Measurements from ENCODE around the gene ALDH4A1. TPM values are rescaled to one million over a fixed set of nuclear protein-coding genes. Genes with fewer than 3 reads are reported as not detected.
"Not testable (repeated sequence)": the region's sequence is repeated elsewhere in the genome, so short reads cannot be mapped to it uniquely, and the experiment has no call there.

Gene ALDH4A1
- total RNA-seq, 2 experiments from 2014 or later: 0.61 to 0.71 TPM

GRCh38 chr1:18840145-18840544, 62.2 kb downstream of the ALDH4A1 start:
- H3K36me3 Mint-ChIP-seq (ENCODE audit: low read depth): no peaks in the 10 kb centered on the region
- ChIA-PET POLR2A (no interaction called here), CTCF (no interaction called here)
- no peak overlapping the region for H3K4me3 Mint-ChIP-seq
- Histone ChIP-seq H3K36me3 (ENCODE audit: insufficient read depth, low read length) (no peaks in the 10 kb centered on the region), H3K4me3 (ENCODE audit: low read length) (no peak overlapping the region), H3K4me1 (ENCODE audit: insufficient read depth, low read length) (no peaks in the 10 kb centered on the region), H3K27me3 (ENCODE audit: control insufficient read depth in 1 of 2, insufficient read depth in 2 of 2, low read length in 2 of 2) (peaks cover 11 to 14% of the 10 kb centered on the region in 2 experiments), H3K9me3 (ENCODE audit: control insufficient read depth in 1 of 2, insufficient read depth in 1 of 2, low read length in 2 of 2) (peaks cover 0 to 4% of the 10 kb centered on the region in 2 experiments), H3K27ac (ENCODE audit: low read depth in 1 of 2, low read length in 2 of 2) (no peak overlapping the region)
- peaks cover 5% of the 10 kb centered on the region for H3K9me3 Mint-ChIP-seq
- H3K4me1 Mint-ChIP-seq (ENCODE audit: low read depth): no peaks in the 10 kb centered on the region
- DNase-seq (no peak), ATAC-seq (ENCODE audit: poor library complexity) (no peak)
- no peak for TF ChIP-seq CTCF (IDR thresholded peaks at IDR 0.05)
- peaks cover 24% of the 10 kb centered on the region for H3K27me3 Mint-ChIP-seq
- intact Hi-C loops (cut with DNase I, micrococcal nuclease): no loop called here
- no peak overlapping the region for H3K27ac Mint-ChIP-seq

GRCh38 chr1:18836654-18837053, 65.7 kb downstream of the ALDH4A1 start:
- Mint-ChIP-seq H3K4me3 (no peak overlapping the region), H3K27me3 (peaks cover 24% of the 10 kb centered on the region), H3K27ac (no peak overlapping the region), H3K9me3 (no peaks in the 10 kb centered on the region), H3K4me1 (ENCODE audit: low read depth) (no peaks in the 10 kb centered on the region), H3K36me3 (ENCODE audit: low read depth) (no peaks in the 10 kb centered on the region)
- H3K36me3 ChIP-seq (ENCODE audit: insufficient read depth, low read length): no peaks in the 10 kb centered on the region
- no peak for TF ChIP-seq CTCF (IDR thresholded peaks at IDR 0.05)
- peaks cover 7 to 14% of the 10 kb centered on the region in 2 experiments for H3K27me3 ChIP-seq (ENCODE audit: control insufficient read depth in 1 of 2, insufficient read depth in 2 of 2, low read length in 2 of 2)
- H3K4me1 ChIP-seq (ENCODE audit: insufficient read depth, low read length): no peaks in the 10 kb centered on the region
- DNase-seq (no peak), ATAC-seq (ENCODE audit: poor library complexity) (no peak)
- no peak overlapping the region for H3K4me3 ChIP-seq (ENCODE audit: low read length)
- intact Hi-C loops (cut with DNase I, micrococcal nuclease): no loop called here
- ChIA-PET CTCF (no interaction called here), POLR2A (no interaction called here)
- H3K9me3 ChIP-seq (ENCODE audit: control insufficient read depth in 1 of 2, insufficient read depth in 1 of 2, low read length in 2 of 2): peaks cover 0 to 11% of the 10 kb centered on the region in 2 experiments
- no peak overlapping the region for H3K27ac ChIP-seq (ENCODE audit: low read depth in 1 of 2, low read length in 2 of 2)

GRCh38 chr1:18832319-18832718, 70.0 kb downstream of the ALDH4A1 start:
- intact Hi-C loops (cut with DNase I, micrococcal nuclease); H3K4me1 Mint-ChIP-seq (ENCODE audit: low read depth); H3K27ac ChIP-seq (ENCODE audit: low read depth in 1 of 2, low read length in 2 of 2); H3K27me3 ChIP-seq (ENCODE audit: control insufficient read depth in 1 of 2, insufficient read depth in 2 of 2, low read length in 2 of 2); POLR2A ChIA-PET; H3K4me3 Mint-ChIP-seq; H3K9me3 Mint-ChIP-seq; CTCF ChIA-PET; H3K4me1 ChIP-seq (ENCODE audit: insufficient read depth, low read length); H3K4me3 ChIP-seq (ENCODE audit: low read length); DNase-seq; ATAC-seq (ENCODE audit: poor library complexity); H3K27ac Mint-ChIP-seq; H3K36me3 ChIP-seq (ENCODE audit: insufficient read depth, low read length); H3K36me3 Mint-ChIP-seq (ENCODE audit: low read depth): not testable (repeated sequence)
- H3K9me3 ChIP-seq (ENCODE audit: control insufficient read depth in 1 of 2, insufficient read depth in 1 of 2, low read length in 2 of 2): peaks cover 0 to 28% of the 10 kb centered on the region in 2 experiments
- H3K27me3 Mint-ChIP-seq: peaks cover 21% of the 10 kb centered on the region

DNA sequence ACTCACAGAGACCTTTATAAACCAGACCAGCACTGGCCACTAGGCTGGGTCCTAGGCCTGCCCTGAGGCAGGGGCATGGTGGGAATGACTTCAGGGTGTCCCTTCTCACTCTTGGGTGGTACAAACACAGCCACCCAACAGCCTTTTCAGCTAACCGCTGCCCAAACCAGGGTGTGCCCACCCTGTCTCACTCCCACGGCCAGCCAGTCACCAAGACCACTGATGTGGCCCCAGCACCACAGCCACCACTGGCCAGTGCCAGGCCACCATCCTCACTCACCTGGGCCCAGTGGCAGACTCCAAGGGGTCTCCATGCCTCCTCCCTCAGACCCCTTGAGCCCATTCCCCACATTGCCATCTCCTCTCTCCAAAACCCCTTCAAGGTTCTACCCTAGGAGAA, 70.7 kb downstream of the ALDH4A1 start:
- H3K27me3 Mint-ChIP-seq: peaks cover 21% of the 10 kb centered on the region
- Histone ChIP-seq H3K4me1 (ENCODE audit: insufficient read depth, low read length) (no peaks in the 10 kb centered on the region), H3K27me3 (ENCODE audit: control insufficient read depth in 1 of 2, insufficient read depth in 2 of 2, low read length in 2 of 2) (peaks cover 6 to 7% of the 10 kb centered on the region in 2 experiments), H3K4me3 (ENCODE audit: low read length) (no peak overlapping the region), H3K36me3 (ENCODE audit: insufficient read depth, low read length) (no peaks in the 10 kb centered on the region), H3K9me3 (ENCODE audit: control insufficient read depth in 1 of 2, insufficient read depth in 1 of 2, low read length in 2 of 2) (peaks cover 0 to 31% of the 10 kb centered on the region in 2 experiments), H3K27ac (ENCODE audit: low read depth in 1 of 2, low read length in 2 of 2) (no peak overlapping the region)
- intact Hi-C loops (cut with DNase I, micrococcal nuclease): no loop called here
- H3K4me1 Mint-ChIP-seq (ENCODE audit: low read depth): no peaks in the 10 kb centered on the region
- no peak for ATAC-seq (ENCODE audit: poor library complexity)
- H3K9me3 Mint-ChIP-seq: peaks cover 4% of the 10 kb centered on the region
- CTCF ChIA-PET: no interaction called here
- DNase-seq: no peak
- no peak for TF ChIP-seq CTCF (IDR thresholded peaks at IDR 0.05)
- H3K27ac Mint-ChIP-seq: no peak overlapping the region
- POLR2A ChIA-PET: no interaction called here
- H3K4me3 Mint-ChIP-seq: no peak overlapping the region
- H3K36me3 Mint-ChIP-seq (ENCODE audit: low read depth): no peaks in the 10 kb centered on the region

Measured in CD4-positive, alpha-beta T cell (primary cell).